MM.1S (cell line): ENCODE data around the gene JAK3.

ENCODE experiments used
- DNase-seq: peaks from one replicate; pipeline ENCODE4 v3.0.0-alpha.2; 2015
- H2AFZ ChIP-seq: fragments of 300-600 bp; sonication (generic); 2 replicates; pipeline ENCODE4 v1.6.0; 2016; ENCODE audit warnings: antibody characterized with exemption, low read length
- H3F3A ChIP-seq: fragments of 300-600 bp; sonication (generic); 2 replicates; pipeline ENCODE4 v1.6.1; 2016; ENCODE audit warnings: mild to moderate bottlenecking, antibody characterized with exemption, low read length, moderate library complexity, mixed read lengths; ENCODE audit not compliant: insufficient read depth
- H3K27ac ChIP-seq: fragments of 300-600 bp; sonication (generic); 2 replicates; pipeline ENCODE4 v1.5.1; 2016; ENCODE audit warnings: mild to moderate bottlenecking, low read length
- H3K27me3 ChIP-seq: fragments of 300-600 bp; sonication (generic); replicated peaks from 2 replicates; pipeline ENCODE4 v1.6.0; 2016; ENCODE audit warnings: low read length; ENCODE audit not compliant: insufficient read depth
- H3K36me3 ChIP-seq: fragments of 300-600 bp; sonication (generic); replicated peaks from 2 replicates; pipeline ENCODE4 v1.6.1; 2016; ENCODE audit warnings: mild to moderate bottlenecking, low read length, mixed read lengths; ENCODE audit not compliant: insufficient read depth
- H3K4me1 ChIP-seq: fragments of 300-600 bp; sonication (generic); 2 replicates; pipeline ENCODE4 v1.6.1; 2016; ENCODE audit warnings: low read length, mixed read lengths
- H3K4me2 ChIP-seq: fragments of 300-600 bp; sonication (generic); 2 replicates; pipeline ENCODE4 v1.6.0; 2016; ENCODE audit warnings: low read depth, low read length
- H3K4me3 ChIP-seq: fragments of 300-600 bp; sonication (generic); 2 replicates; pipeline ENCODE4 v1.5.1; 2016; ENCODE audit warnings: low read length, mixed read lengths
- H3K79me2 ChIP-seq: fragments of 300-600 bp; sonication (generic); 2 replicates; pipeline ENCODE4 v1.6.1; 2016; ENCODE audit warnings: mixed run types, low read length, mixed read lengths
- H3K9ac ChIP-seq: fragments of 300-600 bp; sonication (generic); 2 replicates; pipeline ENCODE4 v1.6.1; 2016; ENCODE audit warnings: low read length, mixed read lengths
- H3K9me2 ChIP-seq: fragments of 300-600 bp; sonication (generic); replicated peaks from 2 replicates; pipeline ENCODE4 v1.6.1; 2016; ENCODE audit warnings: mild to moderate bottlenecking, low read length, mixed read lengths; ENCODE audit not compliant: insufficient read depth
- H3K9me3 ChIP-seq: fragments of 300-600 bp; sonication (generic); replicated peaks from 2 replicates; pipeline ENCODE4 v1.6.1; 2016; ENCODE audit warnings: mild to moderate bottlenecking, low read length, mixed read lengths; ENCODE audit not compliant: insufficient read depth
- H4K20me1 ChIP-seq: fragments of 300-600 bp; sonication (generic); 2 replicates; pipeline ENCODE4 v1.6.1; 2016; ENCODE audit warnings: mild to moderate bottlenecking, low read length, moderate library complexity, mixed read lengths; ENCODE audit not compliant: insufficient read depth
- EZH2 ChIP-seq: fragments of 300-600 bp; sonication (generic); optimal IDR thresholded peaks from 2 replicates; pipeline ENCODE3; 2017; ENCODE audit warnings: low read depth, mild to moderate bottlenecking, antibody characterized with exemption, low read length, mixed read lengths
- EZH2phosphoT487 ChIP-seq: fragments of 300-600 bp; sonication (generic); IDR thresholded peaks from 2 replicates; pipeline ENCODE4 v1.6.1; 2018; ENCODE audit warnings: antibody characterized with exemption, low read length
- TF ChIP-seq, protein P1 (sequence below): fragments of 300-600 bp; sonication (generic); IDR thresholded peaks from 2 replicates; pipeline ENCODE4 v1.5.1; 2016; ENCODE audit warnings: antibody characterized with exemption, low read length, mixed read lengths

Gene JAK3

DNA sequence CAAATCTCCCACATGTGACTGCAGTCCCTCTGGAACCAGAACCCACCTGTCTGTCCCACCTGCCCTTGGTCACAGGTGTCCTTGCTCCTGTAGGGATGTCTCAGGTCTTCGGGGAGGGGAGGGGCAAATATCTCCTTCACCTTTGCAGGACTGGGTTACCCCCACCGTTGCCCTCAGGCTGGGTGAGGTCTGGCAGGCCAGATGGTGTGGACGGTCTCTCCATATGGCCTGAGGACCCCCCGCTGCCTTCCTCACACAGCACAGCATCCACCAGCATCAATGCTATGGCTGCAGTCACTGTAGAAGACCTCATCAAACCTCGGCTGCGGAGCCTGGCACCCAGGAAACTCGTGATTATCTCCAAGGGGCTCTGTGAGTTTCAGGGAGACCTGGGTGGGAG lies 33.9 kb upstream of the JAK3 start:
- no peaks in the 10 kb centered on the region for H3K9me3 ChIP-seq
- no peak overlapping the region for H2AFZ ChIP-seq
- H3K4me3 ChIP-seq = no peak overlapping the region
- H3K27me3 ChIP-seq = peaks cover 65% of the 10 kb centered on the region
- H4K20me1 ChIP-seq = no peaks in the 10 kb centered on the region
- H3K9me2 ChIP-seq = no peaks in the 10 kb centered on the region
- H3K27ac ChIP-seq = no peak overlapping the region
- TF ChIP-seq, protein P1, sequence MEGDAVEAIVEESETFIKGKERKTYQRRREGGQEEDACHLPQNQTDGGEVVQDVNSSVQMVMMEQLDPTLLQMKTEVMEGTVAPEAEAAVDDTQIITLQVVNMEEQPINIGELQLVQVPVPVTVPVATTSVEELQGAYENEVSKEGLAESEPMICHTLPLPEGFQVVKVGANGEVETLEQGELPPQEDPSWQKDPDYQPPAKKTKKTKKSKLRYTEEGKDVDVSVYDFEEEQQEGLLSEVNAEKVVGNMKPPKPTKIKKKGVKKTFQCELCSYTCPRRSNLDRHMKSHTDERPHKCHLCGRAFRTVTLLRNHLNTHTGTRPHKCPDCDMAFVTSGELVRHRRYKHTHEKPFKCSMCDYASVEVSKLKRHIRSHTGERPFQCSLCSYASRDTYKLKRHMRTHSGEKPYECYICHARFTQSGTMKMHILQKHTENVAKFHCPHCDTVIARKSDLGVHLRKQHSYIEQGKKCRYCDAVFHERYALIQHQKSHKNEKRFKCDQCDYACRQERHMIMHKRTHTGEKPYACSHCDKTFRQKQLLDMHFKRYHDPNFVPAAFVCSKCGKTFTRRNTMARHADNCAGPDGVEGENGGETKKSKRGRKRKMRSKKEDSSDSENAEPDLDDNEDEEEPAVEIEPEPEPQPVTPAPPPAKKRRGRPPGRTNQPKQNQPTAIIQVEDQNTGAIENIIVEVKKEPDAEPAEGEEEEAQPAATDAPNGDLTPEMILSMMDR = no peak
- no peak for TF ChIP-seq EZH2phosphoT487
- TF ChIP-seq EZH2 = no peak
- H3K36me3 ChIP-seq = no peaks in the 10 kb centered on the region
- DNase-seq = no peak
- no peak overlapping the region for H3K9ac ChIP-seq
- H3F3A ChIP-seq = no peaks in the 10 kb centered on the region
- H3K4me2 ChIP-seq = no peak overlapping the region
- no peaks in the 10 kb centered on the region for H3K4me1 ChIP-seq
- H3K79me2 ChIP-seq = no peaks in the 10 kb centered on the region

DNA sequence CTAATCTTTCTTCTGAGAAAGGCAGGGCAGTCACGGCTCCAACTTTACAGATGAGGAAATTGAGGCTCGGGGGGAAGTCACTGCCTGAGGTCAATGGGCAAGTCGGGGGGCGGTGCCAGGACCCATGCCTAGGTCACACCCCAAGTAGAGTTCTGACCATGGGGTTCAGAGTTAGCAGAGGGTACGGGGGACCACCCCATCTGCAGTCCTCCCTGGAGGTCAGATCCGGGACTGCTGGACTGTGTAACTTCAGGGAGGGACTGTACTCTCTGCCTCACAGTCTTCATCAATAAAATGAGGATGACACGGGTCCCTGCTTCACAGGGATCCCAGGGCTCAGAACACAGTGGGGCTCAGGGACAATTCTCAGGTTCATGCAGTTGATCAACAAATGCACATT lies 31.7 kb upstream of the JAK3 start:
- no peak overlapping the region for H2AFZ ChIP-seq
- no peaks in the 10 kb centered on the region for H3K79me2 ChIP-seq
- H3K4me1 ChIP-seq = no peaks in the 10 kb centered on the region
- H3K27me3 ChIP-seq = peaks cover 65% of the 10 kb centered on the region
- no peak overlapping the region for H3K4me2 ChIP-seq
- H3K9me3 ChIP-seq = no peaks in the 10 kb centered on the region
- H3K9ac ChIP-seq = no peak overlapping the region
- no peaks in the 10 kb centered on the region for H3K36me3 ChIP-seq
- DNase-seq = no peak
- H3K4me3 ChIP-seq = no peak overlapping the region
- H3K9me2 ChIP-seq = no peaks in the 10 kb centered on the region
- H3K27ac ChIP-seq = no peak overlapping the region
- no peaks in the 10 kb centered on the region for H4K20me1 ChIP-seq
- H3F3A ChIP-seq = no peaks in the 10 kb centered on the region
- TF ChIP-seq, protein P1 = no peak
- TF ChIP-seq EZH2 = no peak
- no peak for TF ChIP-seq EZH2phosphoT487

DNA sequence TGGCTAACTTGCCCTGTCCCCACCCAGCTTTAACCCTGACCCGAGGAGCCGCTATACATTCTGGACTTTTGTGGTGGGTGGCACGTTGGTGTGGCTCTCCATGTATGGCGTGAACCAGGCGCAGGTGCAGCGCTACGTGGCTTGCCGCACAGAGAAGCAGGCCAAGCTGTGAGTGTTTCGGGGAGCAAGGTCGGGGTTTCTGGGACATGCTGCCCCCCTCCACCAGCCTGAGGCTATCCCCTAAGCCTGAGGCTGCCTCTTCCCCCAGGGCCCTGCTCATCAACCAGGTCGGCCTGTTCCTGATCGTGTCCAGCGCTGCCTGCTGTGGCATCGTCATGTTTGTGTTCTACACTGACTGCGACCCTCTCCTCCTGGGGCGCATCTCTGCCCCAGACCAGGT lies 29.9 kb upstream of the JAK3 start:
- Histone ChIP-seq H3K4me2 (no peak overlapping the region), H2AFZ (no peak overlapping the region), H4K20me1 (no peaks in the 10 kb centered on the region)

More for the DNA sequence above, 29.9 kb upstream of the JAK3 start:
- peaks cover 68% of the 10 kb centered on the region for H3K27me3 ChIP-seq
- no peaks in the 10 kb centered on the region for H3K36me3 ChIP-seq
- no peaks in the 10 kb centered on the region for H3K4me1 ChIP-seq
- H3K4me3 ChIP-seq = no peak overlapping the region
- no peak overlapping the region for H3K9ac ChIP-seq
- H3K9me3 ChIP-seq = no peaks in the 10 kb centered on the region
- H3F3A ChIP-seq = no peaks in the 10 kb centered on the region
- no peak for TF ChIP-seq EZH2
- TF ChIP-seq, protein P1 = no peak
- TF ChIP-seq EZH2phosphoT487 = no peak
- H3K79me2 ChIP-seq = no peaks in the 10 kb centered on the region
- no peak overlapping the region for H3K27ac ChIP-seq
- DNase-seq = no peak
- H3K9me2 ChIP-seq = no peaks in the 10 kb centered on the region
